ENCODE data around the gene GLI1. TPM values are rescaled to one million over a fixed set of nuclear protein-coding genes. Genes with fewer than 3 reads are reported as not detected.

GLI1 gene
- 1.6 TPM for total RNA-seq

DNA sequence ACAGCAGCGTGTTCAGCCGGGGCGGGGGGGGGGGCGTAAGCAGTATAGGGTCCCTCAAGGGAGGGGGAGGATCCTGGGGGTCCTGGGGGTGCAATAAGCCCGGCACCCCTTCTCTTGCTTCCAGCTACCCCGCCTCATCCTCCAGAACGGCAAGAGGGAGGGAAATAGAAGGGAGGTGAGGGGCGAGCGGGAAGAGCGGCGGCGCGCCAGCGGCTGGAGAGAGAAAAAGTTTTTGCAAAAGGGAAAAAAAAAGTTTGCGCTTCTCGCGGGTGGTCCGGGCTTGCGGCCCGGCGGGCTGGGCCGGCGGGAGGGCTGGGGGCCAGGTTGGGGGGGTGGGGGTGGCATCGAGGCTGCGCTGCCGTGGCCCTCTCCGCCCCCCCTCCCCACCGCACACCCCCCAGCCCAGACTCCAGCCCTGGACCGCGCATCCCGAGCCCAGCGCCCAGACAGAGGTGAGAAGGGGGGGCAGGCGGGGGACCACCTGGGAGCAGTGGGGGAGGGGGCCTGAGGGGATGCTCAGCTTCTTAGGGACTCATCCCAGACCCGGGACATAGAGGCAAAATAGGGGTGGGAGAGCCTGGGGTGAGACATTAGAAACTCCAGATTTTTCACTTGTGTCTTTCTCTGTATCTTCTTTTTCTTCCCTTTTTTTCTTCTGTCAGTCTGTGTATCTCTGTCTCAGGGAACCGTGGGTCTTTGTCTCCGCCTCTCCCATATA is at the start of gene GLI1:
GLI1 (plus strand) TSS at position 36 of the 718 bp plus-strand sequence. CDS start 3,907 bp downstream, outside the sequence.

GRCh38 chr12:57430931-57431566 is 28.5 kb upstream of the GLI1 start, which contains the start of gene R3HDM2:
TSS of gene R3HDM2 (minus strand) at chr12:57431043. CDS start at chr12:57310428, 120,615 bp downstream.

GRCh38 chr12:57434517-57435223 is 24.9 kb upstream of the GLI1 start, which contains the start of gene INHBC:
TSS of gene INHBC (plus strand) at chr12:57434784. CDS start at chr12:57434887, 103 bp downstream.

GRCh38 chr12:57454566-57455373 is 4.8 kb upstream of the GLI1 start, which contains the start of gene INHBE:
TSS of gene INHBE (plus strand) at chr12:57455307. CDS start at chr12:57455537, 230 bp downstream.

GRCh38 chr12:57479376-57480115 is 20.0 kb downstream of the GLI1 start, which contains the start of gene ARHGAP9:
TSS of gene ARHGAP9 (minus strand) at chr12:57479866. CDS start at chr12:57479406, 460 bp downstream.

DNA sequence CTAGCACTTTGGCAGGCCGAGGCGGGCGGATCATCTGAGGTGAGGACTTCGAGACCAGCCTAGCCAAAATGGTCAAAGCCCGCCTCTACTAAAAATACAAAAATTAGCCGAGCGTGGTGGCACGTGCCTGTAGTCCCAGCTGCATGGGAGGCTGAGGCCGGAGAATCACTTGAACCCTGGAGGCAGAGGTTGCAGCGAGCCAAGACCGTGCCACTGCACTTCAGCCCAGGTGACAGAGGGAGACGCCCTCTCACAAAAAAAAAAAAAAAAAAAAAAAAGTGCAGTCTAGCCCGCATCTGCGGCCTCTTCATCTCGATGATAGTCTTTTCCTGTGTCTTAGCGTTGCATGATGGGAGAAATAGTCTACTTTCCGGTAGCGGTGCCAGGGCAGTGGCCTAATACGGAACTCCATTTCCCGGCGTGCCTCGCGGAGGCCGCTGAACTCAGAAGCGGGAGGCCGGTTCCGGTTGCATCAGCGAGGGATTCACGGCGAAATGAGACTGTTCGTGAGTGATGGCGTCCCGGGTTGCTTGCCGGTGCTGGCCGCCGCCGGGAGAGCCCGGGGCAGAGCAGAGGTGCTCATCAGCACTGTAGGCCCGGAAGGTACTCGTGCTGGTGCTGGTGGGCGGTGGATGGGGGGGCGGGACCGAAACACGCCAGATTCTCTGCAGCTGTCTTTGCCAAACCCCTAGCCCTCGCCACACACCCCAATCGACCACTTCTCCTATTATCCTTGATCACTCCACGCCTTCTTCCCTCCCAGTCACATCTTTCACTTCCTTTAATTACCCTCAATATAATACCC is 28.2 kb downstream of the GLI1 start, which contains the start of gene MARS1:
MARS1 (plus strand) TSS at position 472 of the 805 bp plus-strand sequence; CDS start at position 495, 23 bp downstream.

GRCh38 chr12:57520053-57520818 is 60.7 kb downstream of the GLI1 start, which contains the start of gene DDIT3:
TSS of gene DDIT3 (minus strand) at chr12:57520514. CDS start at chr12:57517406, 3,108 bp downstream.

Small RNAs within 50 kb of the gene (small RNA-seq; reads per million reads assigned to genes)
- not detected for gene MIR616
- gene RNU6-879P = not detected

Other genes with a start within 250 kb of the GLI1 start
- 4.4 TPM for gene NXPH4, start 243.0 kb upstream of the GLI1 start, total RNA-seq
- gene SHMT2, start 230.1 kb upstream of the GLI1 start, total RNA-seq = 25.1 TPM
- gene STAC3, start 208.6 kb upstream of the GLI1 start, total RNA-seq = 1.4 TPM
- 38.5 TPM for gene R3HDM2, start 28.7 kb upstream of the GLI1 start, total RNA-seq
- not detected for gene INHBC, start 25.0 kb upstream of the GLI1 start, total RNA-seq
- gene INHBE, start 4.5 kb upstream of the GLI1 start, total RNA-seq = not detected
- gene ARHGAP9, start 20.1 kb downstream of the GLI1 start, total RNA-seq = 2.1 TPM
- 112 TPM for gene MARS1, start 28.3 kb downstream of the GLI1 start, total RNA-seq
- gene DDIT3, start 60.7 kb downstream of the GLI1 start, total RNA-seq = 8.5 TPM
- 4.2 TPM for gene MBD6, start 63.0 kb downstream of the GLI1 start, total RNA-seq
- gene DCTN2, start 87.4 kb downstream of the GLI1 start, total RNA-seq = 127 TPM
- gene KIF5A, start 90.3 kb downstream of the GLI1 start, total RNA-seq = 114 TPM
- 19.6 TPM for gene PIP4K2C, start 131.4 kb downstream of the GLI1 start, total RNA-seq
- 58.1 TPM for gene DTX3, start 145.0 kb downstream of the GLI1 start, total RNA-seq
- gene ARHGEF25, start 151.7 kb downstream of the GLI1 start, total RNA-seq = 22.4 TPM
- 47.5 TPM for gene B4GALNT1, start 173.4 kb downstream of the GLI1 start, total RNA-seq
- gene OS9, start 234.3 kb downstream of the GLI1 start, total RNA-seq = 131 TPM

Measured in diencephalon (tissue), 1 donor.